HG03039 (cell line): ENCODE measurements around the gene FPR2.
"Not testable (repeated sequence)": the region's sequence is repeated elsewhere in the genome, so short reads cannot be mapped to it uniquely, and the experiment has no call there.

Experiments used
- ATAC-seq: cut with Tn5 transposase; IDR thresholded peaks from one replicate; pipeline ENCODE4 v1.9.1; 2021; ENCODE audit warnings: mild to moderate bottlenecking, moderate library complexity; ENCODE audit not compliant: unreplicated experiment

FPR2 gene, protein sequence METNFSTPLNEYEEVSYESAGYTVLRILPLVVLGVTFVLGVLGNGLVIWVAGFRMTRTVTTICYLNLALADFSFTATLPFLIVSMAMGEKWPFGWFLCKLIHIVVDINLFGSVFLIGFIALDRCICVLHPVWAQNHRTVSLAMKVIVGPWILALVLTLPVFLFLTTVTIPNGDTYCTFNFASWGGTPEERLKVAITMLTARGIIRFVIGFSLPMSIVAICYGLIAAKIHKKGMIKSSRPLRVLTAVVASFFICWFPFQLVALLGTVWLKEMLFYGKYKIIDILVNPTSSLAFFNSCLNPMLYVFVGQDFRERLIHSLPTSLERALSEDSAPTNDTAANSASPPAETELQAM

DNA sequence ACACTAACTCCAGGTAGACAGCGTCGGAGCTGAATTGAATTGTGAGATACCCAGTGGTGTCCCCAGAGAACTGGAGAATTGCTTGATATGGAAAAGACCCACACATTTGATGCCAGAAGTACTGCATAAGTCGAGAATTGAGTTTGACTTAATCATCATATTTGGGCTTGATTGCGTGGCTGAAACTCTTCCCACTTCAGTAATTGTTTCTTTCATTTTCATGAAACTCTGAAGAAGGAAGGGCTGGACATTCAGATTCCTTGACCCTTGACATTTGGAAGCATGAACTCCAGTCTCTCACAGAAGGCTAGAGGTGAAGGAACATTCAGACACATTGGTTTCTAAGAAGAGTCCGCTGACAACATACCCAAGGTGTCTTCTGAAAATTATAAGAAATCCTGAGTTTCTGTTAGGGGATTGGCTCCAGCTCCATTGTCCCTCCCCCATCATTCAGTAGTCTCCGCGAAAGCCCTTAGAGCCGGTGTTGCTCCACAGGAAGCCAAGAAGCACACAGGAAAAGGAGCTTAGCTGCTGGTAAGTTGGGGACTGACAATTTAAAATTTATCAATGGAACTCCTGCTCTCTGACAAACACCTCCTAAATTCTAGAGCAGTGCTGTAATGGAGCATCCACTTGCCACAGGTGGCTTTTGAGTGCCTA lies at the start of gene FPR2:
TSS of gene FPR2 (plus strand) at position 484 of the 660 bp plus-strand sequence. CDS start 7,479 bp downstream, outside the sequence.
- no peak for ATAC-seq

DNA sequence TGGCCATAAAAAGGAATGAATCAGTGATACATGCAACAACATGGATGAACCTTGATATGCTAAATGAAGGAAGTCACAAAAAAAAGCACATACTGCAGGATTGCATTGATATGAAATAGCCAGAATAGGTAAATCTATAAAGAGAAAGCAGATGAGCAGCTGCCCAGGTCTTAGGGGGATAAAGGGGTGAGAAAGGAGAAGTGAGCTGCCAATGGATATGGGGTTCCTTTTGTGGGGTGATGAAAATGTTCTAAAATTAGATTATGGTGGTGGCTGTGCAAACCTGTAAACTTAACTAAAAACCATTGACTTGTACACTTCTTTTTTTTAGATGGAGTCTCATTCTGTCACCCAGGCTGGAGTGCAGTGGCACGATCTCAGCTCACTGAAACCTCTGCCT lies 49.3 kb upstream of the FPR2 start:
- no peak for ATAC-seq

DNA sequence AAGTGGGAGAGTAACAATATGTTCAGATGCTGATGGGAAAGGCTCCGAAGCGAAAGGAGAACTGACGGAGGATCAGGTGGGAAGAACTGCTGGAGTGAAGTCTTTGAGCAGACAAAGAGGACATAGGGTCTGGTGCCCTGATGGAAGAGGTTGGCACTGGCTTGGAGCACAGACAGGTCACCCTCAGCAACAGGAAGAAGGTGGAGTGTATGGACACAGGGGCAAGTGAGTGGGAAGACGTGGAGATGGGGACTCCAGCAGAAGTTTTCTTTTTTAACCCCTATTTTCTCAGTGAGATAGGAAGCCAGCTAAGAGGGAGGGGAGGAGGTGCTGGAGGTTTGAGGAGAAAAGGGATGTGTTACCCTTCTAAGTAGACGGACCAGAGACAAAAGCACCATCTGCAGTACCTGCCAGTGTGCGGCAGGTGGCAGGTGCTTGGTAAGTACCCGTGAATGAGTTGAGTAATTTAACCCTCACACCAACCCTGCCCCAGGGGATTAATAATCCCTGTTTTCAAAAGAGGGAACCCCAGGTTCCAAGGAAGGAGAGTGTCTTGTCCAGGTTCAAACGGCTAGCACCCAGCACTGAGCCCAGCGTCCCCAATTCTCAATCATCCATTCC lies 48.4 kb upstream of the FPR2 start:
- ATAC-seq = no peak

DNA sequence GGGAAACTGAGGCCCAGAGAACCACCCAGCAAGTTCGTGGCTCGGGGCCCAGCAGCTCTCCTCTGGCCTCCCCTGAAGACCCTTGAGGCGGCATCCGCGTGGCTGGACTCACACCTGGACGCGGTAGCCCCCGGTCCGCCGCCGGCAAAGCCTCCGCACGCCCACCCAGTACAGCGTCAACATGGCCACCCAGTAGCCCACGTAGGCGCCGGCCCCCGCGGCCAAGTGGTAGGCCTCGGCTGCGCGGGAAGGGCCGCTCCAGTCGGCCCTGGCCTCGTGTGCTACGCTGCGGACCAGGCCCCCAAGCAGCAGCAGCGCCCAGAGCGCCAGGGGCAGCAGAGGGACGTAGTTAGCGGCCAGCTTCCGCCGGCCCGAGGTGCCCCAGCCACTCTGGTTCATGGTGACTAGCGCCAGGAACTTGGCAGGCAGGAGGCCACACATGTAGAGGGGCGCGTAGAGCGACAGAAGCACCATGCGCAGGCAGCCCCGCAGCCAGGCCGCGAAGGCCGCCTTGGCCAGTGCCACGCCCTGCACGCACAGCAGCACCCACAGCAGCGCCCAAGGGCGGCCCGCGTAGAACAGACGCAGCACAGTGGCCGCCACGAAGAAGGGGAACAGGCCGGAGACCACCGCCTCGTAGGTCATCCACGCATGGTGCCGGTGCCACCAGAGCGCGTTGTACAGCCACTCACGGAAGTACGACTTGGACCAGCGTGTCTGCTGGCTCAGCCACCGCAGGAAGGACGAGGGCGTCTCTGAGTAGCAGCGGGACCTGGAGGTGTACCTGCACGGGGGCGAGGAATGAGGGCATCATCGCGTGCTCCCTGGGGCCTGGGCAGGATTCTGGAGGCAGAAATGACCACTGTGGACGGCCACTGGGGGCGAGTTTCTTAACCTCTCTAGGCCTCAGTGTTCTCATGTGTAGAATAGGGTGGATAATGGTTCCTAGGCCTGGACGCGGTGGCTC lies 47.4 kb upstream of the FPR2 start:
- ATAC-seq = no peak

DNA sequence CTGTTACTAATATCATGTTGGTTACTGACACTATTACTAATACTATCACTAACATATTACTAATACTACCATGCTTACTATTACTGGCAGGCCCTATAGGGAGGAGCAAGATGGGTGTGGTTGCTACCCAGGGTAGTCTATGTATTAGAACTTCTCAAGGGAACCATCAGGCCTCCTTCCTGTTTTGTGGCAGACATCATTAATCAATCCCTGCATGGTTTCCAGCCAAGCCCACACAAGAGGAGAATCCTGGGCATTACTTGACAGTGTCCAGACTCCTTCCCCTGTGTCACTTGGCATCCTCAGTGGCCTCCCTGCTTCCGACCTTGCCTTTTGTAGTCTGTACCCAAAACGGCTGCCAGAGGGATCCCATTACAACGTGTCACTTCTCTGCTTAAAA lies 46.1 kb upstream of the FPR2 start:
- ATAC-seq = no peak

DNA sequence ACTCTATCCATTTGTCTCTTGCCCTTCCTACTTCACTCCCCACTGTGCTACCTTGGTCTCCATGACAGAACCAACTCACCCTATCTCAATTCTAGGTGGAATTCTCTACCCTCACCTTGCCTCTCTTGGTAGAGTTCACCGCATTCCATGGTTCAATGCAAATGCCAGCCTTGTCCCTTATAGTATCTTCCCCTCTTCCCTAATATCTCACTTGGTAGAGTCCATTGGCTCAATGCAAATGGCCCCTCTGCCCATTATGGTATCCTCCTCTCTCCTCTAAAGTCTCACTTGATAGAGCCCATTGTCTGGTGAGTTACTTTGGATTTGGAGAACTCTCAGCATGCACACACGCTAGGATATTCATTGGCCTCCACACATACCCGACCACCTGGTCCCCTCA lies 45.1 kb upstream of the FPR2 start:
- ATAC-seq = no peak

DNA sequence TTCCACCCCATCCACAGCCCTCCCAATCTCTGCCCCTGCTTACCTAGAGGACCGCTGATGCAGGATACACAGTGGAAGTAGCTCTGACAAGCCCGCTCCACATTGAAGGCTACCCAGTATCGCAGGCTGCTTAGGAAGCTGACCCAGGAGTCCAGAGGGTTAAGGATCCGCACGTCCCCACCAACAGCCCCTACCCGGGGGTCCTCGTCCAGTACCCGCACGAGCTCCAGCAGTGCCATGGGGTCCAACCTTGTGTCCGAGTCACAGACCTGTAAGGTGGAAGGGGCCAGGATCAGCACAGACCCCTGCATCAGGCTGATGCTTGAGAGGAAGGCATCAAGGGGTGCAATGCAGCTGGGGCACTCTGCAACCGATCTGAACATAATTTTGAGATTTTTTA lies 44.1 kb upstream of the FPR2 start:
- ATAC-seq = no peak

DNA sequence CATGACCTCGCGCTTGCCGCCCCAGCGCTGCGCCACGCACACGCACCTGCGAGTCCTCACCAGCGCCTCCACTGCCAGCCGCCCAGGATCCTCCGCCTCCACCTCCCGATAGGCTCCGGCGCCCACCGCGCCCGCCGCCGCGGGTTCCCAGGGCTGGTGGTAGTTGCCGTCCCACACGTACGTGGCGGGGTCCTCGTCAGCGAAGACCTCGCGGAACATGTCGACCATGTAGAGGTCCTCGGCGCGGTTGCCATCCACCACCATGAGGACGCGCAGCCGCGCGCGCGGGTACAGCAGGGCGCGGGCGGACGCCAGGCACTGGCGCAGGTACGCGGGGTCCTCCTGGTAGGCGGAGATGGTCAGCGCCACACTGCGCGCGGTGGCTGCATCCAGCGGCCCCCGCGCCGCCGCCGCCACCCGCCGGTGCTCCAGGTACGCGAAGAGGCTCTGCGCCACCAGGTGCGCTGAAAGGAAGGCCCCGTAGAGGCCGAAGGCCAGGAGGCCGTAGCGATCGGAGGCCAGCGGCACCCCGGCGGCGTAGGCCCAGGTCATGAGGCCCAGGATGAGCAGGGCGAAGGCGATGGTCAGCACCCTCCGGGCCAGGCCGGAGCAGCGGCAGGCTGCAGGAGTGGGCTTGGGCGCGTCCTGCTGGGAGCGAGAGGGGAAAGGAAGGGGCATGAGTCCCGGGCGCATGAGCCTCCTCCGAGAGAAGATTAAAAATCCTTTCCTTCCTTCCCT lies 41.6 kb upstream of the FPR2 start:
- no peak for ATAC-seq

DNA sequence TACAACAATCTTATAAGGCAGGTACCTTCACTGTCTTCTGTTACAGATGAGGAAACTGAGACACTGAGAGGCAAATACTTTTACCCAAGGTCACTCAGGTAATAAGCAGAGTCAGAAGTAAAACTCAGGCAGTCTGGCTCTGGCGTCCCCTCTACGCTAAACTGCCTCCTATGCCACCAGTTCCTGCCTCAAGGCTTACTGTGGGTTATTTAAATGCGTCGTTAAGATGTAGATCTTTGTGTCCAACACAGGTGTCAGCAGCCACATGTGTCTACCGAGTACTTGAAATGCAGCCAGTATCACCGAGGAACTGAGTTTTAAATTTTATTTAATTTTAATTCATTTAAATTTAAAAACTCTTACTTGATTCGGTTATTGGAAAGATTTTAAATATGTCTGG lies 39.1 kb upstream of the FPR2 start:
- no peak for ATAC-seq

DNA sequence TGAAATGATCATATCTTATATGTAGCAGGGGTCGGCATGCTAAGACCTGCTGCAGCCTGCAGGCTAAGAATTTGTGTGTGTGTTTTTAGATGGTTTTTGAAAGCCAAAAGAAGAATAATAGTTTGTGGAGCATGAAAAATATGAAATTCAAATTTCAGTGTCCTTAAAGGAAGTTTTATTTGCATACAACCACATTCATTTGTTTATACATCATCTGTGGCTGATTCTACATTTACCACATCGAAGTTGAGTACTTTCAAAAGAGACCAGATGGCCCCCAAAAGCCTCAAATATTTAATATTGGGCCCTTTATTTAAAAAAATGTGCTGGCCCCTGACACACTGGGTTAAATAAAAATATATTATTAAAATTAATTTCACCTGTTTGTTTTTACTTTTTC lies 38.5 kb upstream of the FPR2 start:
- ATAC-seq = no peak

DNA sequence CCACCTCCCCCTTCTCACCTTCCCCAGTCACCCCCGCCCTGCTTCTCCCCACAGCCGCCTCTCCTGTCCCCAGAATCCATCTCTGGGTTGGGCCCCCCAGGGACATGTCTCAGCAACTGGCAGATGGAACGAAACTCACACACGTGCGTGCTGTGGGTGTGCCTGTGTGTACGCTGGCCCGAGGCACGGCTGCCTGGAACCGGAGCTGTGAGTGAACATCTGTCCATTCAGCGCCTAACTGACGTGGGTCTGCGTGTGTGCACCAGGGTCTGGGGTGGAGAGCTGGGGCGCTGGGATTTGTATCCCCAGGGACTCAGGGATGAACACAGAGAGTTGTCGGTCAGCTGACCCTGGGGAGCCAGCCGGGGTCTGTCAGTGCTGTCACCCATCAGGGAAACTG lies 36.4 kb upstream of the FPR2 start:
- no peak for ATAC-seq

DNA sequence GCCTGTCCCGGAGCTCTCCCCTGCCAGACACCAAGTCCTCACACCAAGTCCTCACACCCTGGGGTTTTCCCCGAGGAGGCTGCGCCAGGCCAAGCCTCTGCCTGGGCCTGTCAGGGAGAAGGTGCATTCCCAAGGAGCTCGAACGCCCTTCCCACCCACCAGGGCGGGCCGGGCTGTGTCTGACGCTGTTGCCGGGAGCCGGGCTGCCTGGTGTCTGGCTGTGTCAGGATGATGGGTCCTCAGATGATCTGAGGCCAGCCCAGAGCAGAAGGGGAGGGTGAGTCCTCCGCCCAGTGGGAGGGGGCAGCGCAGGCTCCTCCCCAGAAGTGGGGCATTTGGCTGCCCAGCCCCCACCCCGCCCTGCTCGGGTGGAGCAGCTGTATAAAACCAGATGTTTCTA lies 34.9 kb upstream of the FPR2 start:
- ATAC-seq = no peak

DNA sequence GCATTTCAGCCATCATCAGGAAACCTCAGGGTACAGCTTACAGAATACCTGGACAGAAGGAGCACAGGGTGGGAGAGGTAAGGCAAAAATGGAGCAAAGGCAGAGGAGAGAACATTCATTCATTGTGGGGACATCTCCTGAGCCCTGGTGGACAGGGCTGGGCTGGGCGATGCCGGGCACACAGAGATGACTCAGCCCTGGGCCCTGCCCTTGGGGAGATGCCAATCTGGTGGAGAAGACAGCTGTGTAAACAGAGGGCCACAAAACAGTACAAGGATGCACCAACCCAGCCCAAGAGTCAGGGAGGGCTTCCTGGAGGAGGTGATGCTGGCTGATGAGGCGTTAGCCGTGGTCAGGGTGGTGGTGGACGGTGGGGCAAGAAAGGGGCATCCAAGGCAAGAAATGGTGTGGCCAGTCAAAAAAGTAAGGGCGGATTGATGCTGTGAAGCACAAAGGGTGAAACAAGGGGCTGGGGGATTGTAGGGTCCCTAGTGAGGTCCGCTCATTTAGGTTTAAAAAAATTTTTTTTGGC lies 33.6 kb upstream of the FPR2 start:
- no peak for ATAC-seq

DNA sequence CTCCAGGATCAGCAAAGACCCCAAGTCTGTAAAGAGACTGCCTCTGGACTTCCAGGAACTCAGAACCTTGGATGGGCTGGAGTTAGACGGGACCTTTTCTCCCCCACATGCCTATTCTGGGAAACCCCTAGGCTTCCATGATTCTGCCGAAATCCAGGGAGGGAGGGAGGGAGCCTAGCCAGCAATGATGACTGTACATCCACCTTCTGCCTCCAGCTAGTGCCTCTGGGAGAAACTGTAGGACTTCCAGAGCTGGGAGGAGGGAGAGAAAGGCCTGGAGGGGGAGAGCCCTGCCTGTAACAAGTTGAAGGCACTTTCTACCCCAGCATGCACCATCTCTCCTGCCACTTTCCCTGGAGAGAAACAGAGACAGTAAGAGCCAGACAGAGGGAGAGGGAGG lies 31.2 kb upstream of the FPR2 start:
- ATAC-seq = no peak

DNA sequence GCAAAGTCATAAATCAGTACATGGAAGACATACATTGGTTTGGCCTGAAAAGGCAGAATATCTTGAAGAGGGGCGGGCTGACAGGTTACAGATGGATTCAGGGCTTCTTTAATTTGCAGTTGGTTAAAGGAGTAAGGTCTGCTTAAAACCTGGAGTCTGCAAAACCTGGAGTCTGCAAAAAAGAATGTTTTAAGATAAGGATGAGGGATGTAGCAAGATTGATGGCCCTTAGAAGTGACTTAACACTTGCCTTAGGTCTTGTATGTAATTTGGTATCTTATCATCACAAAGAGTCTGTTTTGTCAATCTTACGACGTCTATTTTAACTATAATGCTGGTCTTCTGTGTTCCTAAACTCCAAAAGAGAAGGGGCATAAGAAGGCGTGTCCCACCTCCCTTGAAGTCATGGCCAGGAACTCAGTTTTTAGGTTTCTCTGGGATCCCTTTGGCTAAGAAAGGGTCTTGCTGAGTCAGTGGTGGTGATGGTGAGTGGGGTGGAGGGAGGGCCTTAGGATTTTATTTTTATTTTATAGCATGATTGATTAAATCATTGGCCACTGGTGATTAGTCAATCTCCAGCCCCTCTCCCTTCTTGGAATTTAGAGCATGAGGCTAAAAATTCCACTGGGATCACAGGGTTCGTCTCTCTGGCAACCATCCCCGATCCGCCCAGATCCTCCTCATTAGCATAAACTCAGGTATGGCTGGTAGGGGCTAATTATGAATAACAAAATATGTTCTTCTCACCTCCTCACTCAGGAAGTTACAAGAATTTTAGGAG lies 27.0 kb upstream of the FPR2 start:
- no peak for ATAC-seq

DNA sequence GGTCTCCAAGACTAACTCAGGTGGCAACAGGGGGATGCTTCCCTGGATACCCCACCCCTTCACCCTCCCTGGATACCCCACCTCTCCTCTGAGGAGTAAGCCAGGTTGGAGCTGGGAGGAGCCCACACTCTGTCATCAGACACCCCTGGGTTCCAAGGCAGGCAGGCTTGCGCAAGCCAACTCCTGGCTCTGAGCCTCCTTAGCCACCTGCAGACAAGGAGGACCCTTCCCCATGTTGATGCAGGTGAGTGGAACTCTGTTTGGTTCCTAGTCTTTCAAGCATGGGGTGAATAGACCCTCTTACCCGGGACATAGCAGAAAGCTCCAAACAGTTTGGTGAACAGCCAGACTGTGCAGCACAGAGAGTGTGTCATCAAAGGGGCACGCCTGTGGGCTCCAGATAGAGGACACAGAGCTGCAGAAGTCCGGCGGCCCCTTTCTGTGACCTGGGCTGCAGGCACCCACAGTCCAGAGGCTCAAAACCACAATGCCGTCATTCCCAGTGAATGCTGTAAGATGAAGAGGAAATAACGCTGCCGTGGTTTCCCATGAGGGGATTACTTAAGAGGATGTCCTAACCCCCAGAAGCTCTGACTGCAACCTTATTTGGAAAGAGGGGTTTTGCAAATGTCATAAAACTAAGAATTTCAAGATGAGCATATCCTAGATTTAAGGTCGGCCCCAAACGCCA lies 25.1 kb upstream of the FPR2 start:
- no peak for ATAC-seq

DNA sequence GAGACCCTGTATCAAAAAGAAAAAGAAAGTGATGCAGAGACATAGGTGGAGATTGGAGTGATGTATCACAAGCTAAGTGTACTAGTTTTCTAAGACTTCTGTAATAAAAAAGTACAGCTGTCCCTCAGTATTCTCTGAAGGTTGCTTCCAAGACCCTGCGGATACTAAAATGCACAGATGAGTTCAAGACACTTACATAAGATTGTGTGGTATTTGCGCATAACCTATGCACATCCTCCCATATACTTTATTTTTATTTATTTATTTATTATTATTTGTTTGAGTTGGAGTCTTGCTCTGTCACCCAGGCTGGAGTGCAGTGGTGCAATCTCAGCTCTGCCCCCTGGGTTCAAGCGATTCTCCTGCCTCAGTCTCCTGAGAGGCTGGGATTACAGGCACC lies 23.6 kb upstream of the FPR2 start:
- no peak for ATAC-seq

DNA sequence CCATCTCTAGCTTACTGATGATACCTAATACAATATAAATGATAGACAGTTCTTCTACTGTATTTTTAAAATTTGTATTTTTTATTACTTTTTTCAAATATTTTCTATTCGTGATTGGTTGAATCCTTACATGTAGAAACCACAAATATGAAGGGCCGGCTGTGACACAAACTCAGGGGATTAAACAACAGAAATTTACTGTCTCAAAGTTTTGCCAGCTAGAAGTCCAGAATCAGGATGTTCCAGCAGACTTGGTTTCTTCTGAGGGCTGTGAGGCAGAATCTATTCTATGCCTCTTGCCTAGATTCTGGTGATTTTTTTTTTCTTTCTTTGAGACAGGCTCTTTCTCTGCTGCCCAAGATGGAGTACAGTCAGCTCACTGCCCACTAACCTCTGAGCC lies 23.1 kb upstream of the FPR2 start:
- no peak for ATAC-seq

DNA sequence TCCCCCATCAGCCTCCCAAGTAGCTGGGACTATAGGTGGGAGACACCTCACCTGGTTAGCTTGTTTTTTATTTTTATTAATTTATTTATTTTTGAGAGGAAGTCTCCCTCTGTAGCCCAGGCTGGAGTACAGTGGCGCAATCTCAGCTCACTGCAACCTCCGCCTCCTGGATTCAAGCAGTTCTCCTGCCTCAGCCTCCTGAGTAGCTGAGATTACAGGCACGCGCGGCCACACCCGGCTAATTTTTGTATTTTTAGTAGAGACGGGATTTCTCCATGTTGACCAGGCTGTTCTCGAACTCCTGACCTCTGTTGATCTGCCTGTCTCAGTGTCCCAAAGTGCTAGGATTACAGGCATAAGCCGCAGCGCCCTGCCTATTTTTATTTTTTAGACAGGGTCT lies 22.5 kb upstream of the FPR2 start:
- ATAC-seq = not testable (repeated sequence)
